NCI-H1092 treated with DMSO at 0.1 percent for 48 hours (cell line): ENCODE measurements around the gene RBMX.
"Not testable (repeated sequence)": the region's sequence is repeated elsewhere in the genome, so short reads cannot be mapped to it uniquely, and the experiment has no call there.

Experiments used
- DNase-seq: peaks from one replicate; lab custom pipeline; 2025; lab: John Stamatoyannopoulos, UW

Gene RBMX

DNA sequence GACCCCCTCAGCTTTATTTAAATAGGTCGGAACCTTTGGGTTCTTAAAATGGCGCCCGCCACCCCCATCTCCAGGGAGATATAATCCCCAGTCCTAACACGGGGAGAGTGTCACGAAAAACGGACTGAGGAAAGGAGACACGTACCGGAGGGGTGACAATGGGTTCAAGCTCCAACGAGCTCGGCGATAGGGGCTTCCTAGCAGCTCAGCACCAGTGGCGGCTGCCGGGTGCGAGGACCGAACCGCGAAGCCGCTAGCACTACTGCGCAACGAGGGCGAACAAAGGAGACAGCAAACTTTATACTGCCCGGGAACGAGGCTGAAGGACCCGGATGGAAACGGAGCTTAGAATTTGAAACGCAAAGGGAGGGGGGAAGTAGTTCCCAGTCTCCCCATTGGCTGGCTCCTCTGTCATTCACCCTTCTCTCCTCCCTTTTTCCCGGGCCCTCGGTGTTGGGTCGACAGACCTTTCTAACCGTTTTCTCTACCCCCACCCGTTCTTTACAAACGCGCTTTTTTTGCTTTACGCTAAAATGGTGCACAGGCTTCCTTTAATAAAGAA is at the start of gene RBMX:
Gene RBMX (minus strand): TSS at position 274 of the 562 bp plus-strand sequence. CDS start 1,298 bp downstream, outside the sequence.
- peak; percentile 98 for DNase-seq

GRCh38 chrX:136921438-136921837 is 40.9 kb upstream of the RBMX start:
- DNase-seq = not testable (repeated sequence)

DNA sequence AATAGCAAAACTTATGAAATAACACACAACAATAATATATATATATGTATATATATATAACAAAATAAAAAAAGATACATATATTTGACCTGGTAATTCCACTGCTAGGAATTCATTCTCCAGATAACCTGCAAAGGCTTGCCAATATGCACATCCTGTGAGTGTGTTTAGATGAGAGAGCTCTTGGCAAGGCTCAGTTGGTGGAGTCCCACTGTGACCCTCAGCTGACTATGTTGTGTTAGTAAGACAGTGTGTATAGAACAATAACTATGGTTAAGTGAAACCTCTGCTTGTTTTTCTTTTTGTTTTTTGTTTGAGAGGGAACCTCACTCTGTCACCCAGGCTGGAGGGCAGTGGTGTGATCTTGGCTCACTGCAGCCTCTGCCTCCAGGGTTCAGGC is 39.5 kb upstream of the RBMX start:
- DNase-seq = peak; percentile 49

- DNase-seq = no peak
Observed at GRCh38 chrX:136916827-136917226, 36.3 kb upstream of the RBMX start.

DNA sequence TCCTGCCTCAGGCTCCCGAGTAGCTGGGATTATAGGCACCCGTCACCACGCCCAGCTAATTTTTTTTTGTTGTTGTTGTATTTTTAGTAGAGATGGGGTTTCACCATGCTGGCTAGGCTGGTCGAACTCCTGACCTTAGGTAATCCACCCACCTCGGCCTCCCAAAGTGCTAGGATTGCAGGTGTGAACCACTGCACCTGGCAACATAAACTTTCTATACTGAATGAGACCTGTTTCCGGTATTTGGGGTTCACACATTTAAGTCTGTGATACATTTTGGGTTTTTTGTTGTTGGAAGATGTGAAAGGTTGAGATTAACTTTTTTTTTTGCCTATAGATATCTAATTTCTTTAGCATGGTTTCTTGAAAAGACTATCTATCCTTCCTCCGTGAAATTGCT is 31.1 kb upstream of the RBMX start:
- DNase-seq = not testable (repeated sequence)

GRCh38 chrX:136911253-136911652 is 30.7 kb upstream of the RBMX start:
- DNase-seq = no peak

- no peak for DNase-seq
Observed at GRCh38 chrX:136910565-136911035, 30.1 kb upstream of the RBMX start.

DNA sequence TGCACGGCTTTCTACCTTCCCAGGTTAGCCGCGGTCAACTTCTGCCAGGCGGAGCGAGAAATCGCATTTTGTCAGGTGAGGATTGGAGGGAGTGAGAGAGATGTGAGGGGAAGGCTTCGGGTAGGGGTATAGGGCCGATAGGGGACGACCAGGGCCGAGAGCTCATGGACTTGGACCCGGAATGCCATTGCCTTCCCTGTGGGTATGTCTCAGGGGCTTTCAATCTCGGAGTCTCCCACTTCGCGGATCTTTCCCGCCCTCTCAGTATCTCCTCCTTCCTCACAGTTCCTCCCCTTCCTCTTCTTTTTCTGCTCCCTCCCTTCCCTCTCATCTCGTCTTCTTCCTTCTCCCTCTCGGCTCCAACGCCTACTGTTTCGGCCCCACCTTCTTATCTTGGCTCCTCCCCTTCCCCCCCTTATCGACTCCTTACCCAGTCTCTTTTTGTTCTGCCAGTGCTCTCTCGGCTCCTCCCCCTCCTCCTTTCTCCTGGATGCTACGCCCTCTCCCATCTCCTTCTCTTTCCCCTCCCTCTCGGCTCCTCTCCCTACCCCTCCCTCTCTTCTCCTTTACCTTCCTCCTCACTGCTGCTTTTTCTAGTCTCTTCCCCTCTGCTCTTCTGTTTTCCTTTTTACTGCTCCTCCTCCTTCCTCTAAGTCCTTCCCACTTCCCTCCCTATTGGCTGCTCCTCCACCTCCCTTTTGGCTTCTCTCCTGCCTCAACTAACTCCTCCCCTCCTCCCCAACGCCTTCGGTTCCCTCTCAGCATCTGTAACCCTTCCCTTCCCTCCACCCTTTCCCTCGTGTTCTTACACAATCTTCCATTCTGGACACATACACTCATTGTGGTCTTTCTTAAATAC is 29.4 kb upstream of the RBMX start:
- DNase-seq = peak; percentile 85

GRCh38 chrX:136909119-136909705 is 28.7 kb upstream of the RBMX start:
- DNase-seq = peak; percentile 83

GRCh38 chrX:136907621-136908020 is 27.1 kb upstream of the RBMX start:
- no peak for DNase-seq

GRCh38 chrX:136906921-136907510 is 26.5 kb upstream of the RBMX start:
- DNase-seq = no peak

DNA sequence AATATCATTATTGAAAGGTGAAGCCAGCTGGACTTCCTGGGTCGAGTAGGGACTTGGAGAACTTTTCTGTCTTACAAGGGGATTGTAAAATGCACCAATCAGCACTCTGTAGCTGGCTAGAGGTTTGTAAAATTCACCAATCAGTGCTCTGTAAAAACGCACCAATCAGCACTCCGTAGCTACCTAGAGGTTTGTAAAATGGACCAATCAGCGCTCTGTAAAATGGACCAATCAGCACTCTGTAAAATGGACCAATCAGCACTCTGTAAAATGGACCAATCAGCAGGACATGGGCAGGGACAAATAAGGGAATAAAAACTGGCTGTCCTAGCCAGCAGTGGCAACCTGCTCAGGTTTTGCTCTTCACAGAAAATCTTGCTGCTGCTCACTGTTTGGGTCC is 23.5 kb upstream of the RBMX start:
- not testable (repeated sequence) for DNase-seq

- DNase-seq = not testable (repeated sequence)
Observed at GRCh38 chrX:136900071-136900470, 19.5 kb upstream of the RBMX start.

DNA sequence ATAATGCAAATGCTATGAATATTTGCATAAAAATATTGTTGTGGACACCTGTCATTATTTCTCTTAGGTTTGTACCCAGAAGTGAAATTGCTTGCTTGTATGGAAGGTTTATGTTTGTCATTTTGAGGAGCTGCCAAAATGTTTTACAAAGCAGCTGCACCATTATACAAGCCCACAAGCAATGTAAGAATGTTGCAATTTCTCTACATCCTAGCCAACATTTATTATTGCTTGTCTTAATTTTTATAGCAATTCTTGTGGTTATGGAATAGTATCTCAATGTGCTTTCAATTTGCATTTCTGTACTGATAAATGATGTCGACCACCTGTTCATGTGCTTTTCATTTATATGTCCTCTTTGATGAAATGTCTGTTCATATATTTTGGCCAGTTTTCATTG is 18.7 kb upstream of the RBMX start:
- no peak for DNase-seq

DNA sequence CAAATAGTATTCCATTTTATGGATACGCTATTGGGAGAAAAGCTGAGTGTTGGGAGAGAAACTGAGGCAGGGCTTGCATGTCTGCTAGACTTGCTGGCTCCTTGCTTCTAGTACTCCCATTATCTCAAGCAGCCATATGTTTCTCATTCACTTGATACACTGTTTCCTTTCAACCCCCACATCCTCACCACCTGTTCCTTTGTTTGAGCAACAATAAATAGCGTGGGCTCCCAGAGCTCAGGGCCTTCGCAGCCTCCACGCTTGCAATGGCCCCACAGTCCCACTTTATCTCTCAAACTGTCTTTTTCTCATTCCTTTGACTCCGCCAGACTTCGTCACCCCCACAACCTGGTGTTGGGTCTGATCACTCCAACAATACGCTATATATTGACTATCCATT is 18.2 kb upstream of the RBMX start:
- DNase-seq = peak; percentile 19

- no peak for DNase-seq
Observed at GRCh38 chrX:136896121-136896914, 15.8 kb upstream of the RBMX start.

DNA sequence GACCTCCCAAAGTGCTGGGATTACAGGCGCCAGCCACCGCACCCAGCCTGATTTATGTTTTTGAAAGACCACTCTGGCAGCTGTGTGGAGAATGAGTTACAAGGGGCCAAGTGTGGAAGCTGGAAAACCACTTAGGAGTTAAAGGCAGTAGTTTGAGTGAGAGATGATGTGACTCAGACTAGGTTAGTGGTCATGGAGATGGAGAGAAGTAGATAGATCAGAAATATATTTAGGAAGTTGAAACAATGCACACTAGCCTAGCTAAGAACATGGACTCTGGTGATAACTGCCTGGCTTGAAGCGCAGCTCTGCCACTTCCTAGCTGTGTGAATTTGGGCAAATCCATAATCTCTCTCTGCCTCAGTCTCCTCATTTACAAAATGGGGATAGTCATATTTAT is 11.9 kb upstream of the RBMX start:
- DNase-seq = no peak

DNA sequence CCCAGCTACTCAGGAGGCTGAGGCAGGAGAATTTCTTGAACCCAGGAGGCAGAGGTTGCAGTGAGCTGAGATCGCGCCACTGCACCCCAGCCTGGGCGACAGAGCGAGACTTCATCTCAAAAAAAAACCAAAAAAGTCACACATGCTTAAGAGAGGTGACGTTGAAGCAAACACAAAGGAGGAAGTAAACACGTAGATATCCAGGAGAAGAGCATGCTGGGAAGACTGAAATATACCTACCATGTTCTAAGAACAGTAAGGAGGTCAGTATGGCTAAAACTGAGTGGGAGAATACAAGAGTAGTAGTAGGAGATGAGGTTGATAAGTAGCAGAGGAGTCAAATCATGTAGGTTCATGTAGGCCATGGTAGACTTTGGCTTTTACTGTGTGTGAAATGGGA is 10.1 kb upstream of the RBMX start:
- DNase-seq = not testable (repeated sequence)

GRCh38 chrX:136889269-136889668 is 8.7 kb upstream of the RBMX start:
- DNase-seq = no peak

DNA sequence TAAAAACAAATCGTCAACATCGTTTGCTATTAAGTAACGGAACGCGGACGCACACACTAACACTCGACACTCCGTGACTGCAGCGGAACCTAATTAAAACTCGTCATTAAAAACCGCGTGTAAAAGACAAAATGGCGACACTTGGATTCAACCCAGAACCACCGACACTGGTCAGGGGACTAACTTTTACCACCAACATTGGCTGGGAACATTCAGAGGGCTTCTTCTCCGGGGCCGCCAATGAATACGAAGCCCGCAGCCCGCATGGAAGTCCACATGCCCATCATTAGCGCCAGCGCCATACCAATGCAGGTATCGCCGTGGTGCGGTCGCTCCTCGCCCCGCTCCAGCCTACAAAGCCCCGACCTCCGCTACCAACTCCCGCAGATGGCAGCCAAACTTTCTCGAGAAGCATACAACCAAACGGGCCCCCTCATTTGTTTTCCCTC is 498 bp downstream of the RBMX start:
- DNase-seq = peak; percentile 66

DNA sequence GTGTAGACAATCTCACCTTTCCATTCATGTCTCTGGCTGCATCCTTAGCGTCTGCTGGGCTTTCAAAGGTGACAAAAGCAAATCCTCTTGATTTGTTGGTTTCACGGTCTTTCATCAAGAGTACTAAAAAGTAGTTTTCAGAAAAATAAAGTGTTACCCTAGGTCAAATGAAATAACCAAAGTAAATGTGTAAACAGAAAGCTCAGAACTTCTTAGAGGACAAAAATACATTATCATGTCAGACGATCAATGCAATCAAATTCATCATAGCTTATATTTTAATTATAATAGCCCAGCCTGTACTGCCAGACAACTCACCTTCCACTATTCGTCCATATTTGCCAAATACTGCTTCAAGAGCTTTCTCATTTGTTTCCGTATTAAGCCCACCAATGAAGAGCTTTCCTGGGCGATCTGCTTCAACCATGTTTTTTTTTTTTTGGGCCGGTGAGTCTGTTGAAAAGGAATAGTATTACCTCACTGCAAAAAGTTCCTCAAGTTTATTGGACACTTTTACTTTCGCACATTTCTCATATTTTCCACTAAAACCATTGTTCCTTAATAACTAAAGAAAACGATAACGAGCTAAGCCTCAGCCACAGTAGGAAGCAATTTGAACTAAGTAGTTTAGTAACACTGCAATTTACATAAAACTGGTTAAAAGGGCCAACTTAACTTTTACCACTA is 1.4 kb downstream of the RBMX start:
- DNase-seq = peak; percentile 14
